HAP-1 (cell line): ENCODE data around the gene ZNF133.

ENCODE experiments used
- DNase-seq, 2 experiments: peaks; one replicate each; pipeline ENCODE4 v3.0.0-alpha.2; 2016 to 2020; ENCODE audit warnings: low spot score in 2 of 2
- H3K27me3 ChIP-seq: fragments of 250-450 bp; sonication (Bioruptor Pico); 2 replicates; pipeline ENCODE4 v1.5.1; 2020; ENCODE audit warnings: low read depth, mild to moderate bottlenecking, moderate library complexity
- H3K36me3 ChIP-seq: fragments of 250-450 bp; sonication (Bioruptor Pico); replicated peaks from 2 replicates; pipeline ENCODE4 v1.5.1; 2020; ENCODE audit warnings: mild to moderate bottlenecking
- H3K4me1 ChIP-seq: fragments of 250-450 bp; sonication (Bioruptor Pico); 2 replicates; pipeline ENCODE4 v1.5.1; 2020; ENCODE audit warnings: mild to moderate bottlenecking
- H3K4me3 ChIP-seq: fragments of 250-450 bp; sonication (Bioruptor Pico); 2 replicates; pipeline ENCODE4 v1.5.1; 2020; ENCODE audit warnings: mild to moderate bottlenecking, moderate library complexity
- H3K9me3 ChIP-seq: fragments of 250-450 bp; sonication (Bioruptor Pico); 2 replicates; pipeline ENCODE4 v1.5.1; 2020; ENCODE audit warnings: mild to moderate bottlenecking, moderate library complexity
- in situ Hi-C: fragments of 300-500 bp; cut with MboI; formaldehyde crosslinking; loops from 3 replicates; pipeline ENCODE4 v1.14.3; 2020; ENCODE audit warnings: low sequenced_read_pairs, inconsistent platforms, mixed read lengths

The ZNF133 gene

GRCh38 chr20:18359854-18360253 is 71.5 kb downstream of the ZNF133 start:
- in situ Hi-C loops = no loop called here
- H3K4me1 ChIP-seq = no peaks in the 10 kb centered on the region
- H3K4me3 ChIP-seq = no peak overlapping the region
- DNase-seq = no peak
- H3K9me3 ChIP-seq = no peaks in the 10 kb centered on the region
- H3K36me3 ChIP-seq = no peaks in the 10 kb centered on the region
- no peaks in the 10 kb centered on the region for H3K27me3 ChIP-seq

GRCh38 chr20:18360635-18361034 is 72.3 kb downstream of the ZNF133 start:
- no peaks in the 10 kb centered on the region for H3K27me3 ChIP-seq
- no peaks in the 10 kb centered on the region for H3K9me3 ChIP-seq
- no peaks in the 10 kb centered on the region for H3K4me1 ChIP-seq
- no peak for DNase-seq
- no peak overlapping the region for H3K4me3 ChIP-seq
- H3K36me3 ChIP-seq = no peaks in the 10 kb centered on the region
- in situ Hi-C loops = no loop called here

- DNase-seq = no peak
- no peak overlapping the region for H3K4me3 ChIP-seq
- no peaks in the 10 kb centered on the region for H3K27me3 ChIP-seq
- H3K36me3 ChIP-seq = no peaks in the 10 kb centered on the region
- no peaks in the 10 kb centered on the region for H3K9me3 ChIP-seq
- in situ Hi-C loops = no loop called here
- no peaks in the 10 kb centered on the region for H3K4me1 ChIP-seq
These were observed 73.4 kb downstream of the ZNF133 start for GRCh38 chr20:18361678-18362077.

GRCh38 chr20:18362916-18363315 is 74.6 kb downstream of the ZNF133 start:
- no peak for DNase-seq
- in situ Hi-C loops = no loop called here
- Histone ChIP-seq H3K9me3 (no peaks in the 10 kb centered on the region), H3K36me3 (no peaks in the 10 kb centered on the region), H3K4me3 (no peak overlapping the region), H3K27me3 (no peaks in the 10 kb centered on the region), H3K4me1 (no peaks in the 10 kb centered on the region)

GRCh38 chr20:18363708-18364107 is 75.4 kb downstream of the ZNF133 start:
- Histone ChIP-seq H3K9me3 (no peaks in the 10 kb centered on the region), H3K36me3 (no peaks in the 10 kb centered on the region), H3K4me1 (no peaks in the 10 kb centered on the region), H3K4me3 (no peak overlapping the region), H3K27me3 (no peaks in the 10 kb centered on the region)
- in situ Hi-C loops = no loop called here
- DNase-seq = no peak

- no peak for DNase-seq
- in situ Hi-C loops = no loop called here
- Histone ChIP-seq H3K4me3 (no peak overlapping the region), H3K9me3 (no peaks in the 10 kb centered on the region), H3K4me1 (no peaks in the 10 kb centered on the region), H3K36me3 (no peaks in the 10 kb centered on the region), H3K27me3 (no peaks in the 10 kb centered on the region)
These were observed 76.4 kb downstream of the ZNF133 start for GRCh38 chr20:18364768-18365167.
